GM19468 (cell line): ENCODE measurements around the gene NANOGP8.

ENCODE experiments used
- ATAC-seq: cut with Tn5 transposase; IDR thresholded peaks from one replicate; pipeline ENCODE4 v1.9.1; 2021; ENCODE audit warnings: mild to moderate bottlenecking, moderate library complexity, moderate number of reproducible peaks; ENCODE audit not compliant: unreplicated experiment; ENCODE audit errors: extremely low read depth

NANOGP8 gene

DNA sequence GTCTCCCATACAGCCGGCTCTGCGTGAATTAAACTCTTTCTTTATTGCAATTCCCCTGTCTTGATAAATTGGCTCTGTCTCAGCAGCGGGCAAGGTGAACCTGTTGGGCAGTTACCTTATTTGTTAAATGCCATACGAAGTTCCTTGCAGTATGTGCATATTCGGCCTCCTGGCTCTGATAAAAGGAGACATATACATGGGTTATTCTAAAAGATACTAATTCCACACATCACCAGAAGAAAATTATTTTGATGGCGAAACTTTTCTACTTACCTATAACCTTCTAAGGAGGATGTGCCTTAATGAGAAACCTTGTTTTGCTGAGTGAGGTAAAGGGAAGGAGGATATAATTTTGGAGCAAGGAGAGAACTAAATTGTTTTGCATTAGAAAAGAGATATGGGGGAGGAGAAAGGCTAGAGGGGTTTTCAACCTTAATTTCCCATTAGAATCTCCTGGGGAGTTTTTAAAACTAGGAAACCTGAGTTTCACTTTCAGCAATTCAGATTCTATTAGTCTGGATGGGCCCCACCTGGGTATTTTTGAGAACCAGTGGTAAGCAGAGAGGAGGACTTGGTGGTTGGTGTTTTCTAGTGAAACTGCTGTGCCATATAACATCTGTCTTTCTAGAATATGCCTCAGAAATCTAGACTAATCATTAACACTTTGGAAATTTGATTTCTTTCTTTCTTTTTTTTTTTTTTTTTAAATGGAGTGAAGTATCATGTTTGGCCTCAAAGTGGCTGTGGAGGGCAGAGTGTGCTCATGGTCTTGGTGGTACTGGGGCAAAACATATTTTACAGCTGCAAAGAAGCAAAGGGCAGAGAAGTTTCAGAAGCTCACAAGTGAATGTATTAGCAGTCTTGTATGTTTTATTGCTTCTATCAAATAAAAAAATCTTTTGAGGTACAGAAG, 23.0 kb downstream of the NANOGP8 start:
- ATAC-seq: peak; percentile 27

GRCh38 chr15:35061161-35061824, 23.8 kb downstream of the NANOGP8 start:
- ATAC-seq: no peak

DNA sequence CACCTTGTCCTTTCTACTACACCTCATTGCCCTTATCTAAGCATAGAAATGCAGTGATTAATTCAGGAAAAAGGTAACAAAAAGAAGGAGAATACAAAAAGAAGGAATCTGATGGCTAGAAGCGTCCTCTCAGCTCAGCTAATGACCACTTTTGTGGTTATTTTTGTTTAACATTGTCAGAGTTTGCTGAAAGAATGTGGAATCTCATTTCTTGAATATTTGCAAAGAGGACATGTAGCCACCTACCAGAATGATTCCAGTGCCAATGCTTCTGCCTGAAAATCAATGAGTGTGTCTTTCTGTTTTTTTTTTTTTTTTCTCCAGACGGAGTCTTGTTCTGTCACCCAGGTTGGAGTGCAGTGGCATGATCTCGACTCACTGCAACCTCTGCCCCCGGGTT, 24.5 kb downstream of the NANOGP8 start:
- ATAC-seq: no peak

GRCh38 chr15:35058534-35059054, 26.5 kb downstream of the NANOGP8 start:
- no peak for ATAC-seq

GRCh38 chr15:35055416-35056105, 29.5 kb downstream of the NANOGP8 start:
- no peak for ATAC-seq

- no peak for ATAC-seq
These were observed 30.7 kb downstream of the NANOGP8 start for GRCh38 chr15:35054380-35054779.

GRCh38 chr15:35047996-35048395, 37.1 kb downstream of the NANOGP8 start:
- no peak for ATAC-seq

- ATAC-seq: no peak
These were observed 37.6 kb downstream of the NANOGP8 start for GRCh38 chr15:35047528-35047927.

DNA sequence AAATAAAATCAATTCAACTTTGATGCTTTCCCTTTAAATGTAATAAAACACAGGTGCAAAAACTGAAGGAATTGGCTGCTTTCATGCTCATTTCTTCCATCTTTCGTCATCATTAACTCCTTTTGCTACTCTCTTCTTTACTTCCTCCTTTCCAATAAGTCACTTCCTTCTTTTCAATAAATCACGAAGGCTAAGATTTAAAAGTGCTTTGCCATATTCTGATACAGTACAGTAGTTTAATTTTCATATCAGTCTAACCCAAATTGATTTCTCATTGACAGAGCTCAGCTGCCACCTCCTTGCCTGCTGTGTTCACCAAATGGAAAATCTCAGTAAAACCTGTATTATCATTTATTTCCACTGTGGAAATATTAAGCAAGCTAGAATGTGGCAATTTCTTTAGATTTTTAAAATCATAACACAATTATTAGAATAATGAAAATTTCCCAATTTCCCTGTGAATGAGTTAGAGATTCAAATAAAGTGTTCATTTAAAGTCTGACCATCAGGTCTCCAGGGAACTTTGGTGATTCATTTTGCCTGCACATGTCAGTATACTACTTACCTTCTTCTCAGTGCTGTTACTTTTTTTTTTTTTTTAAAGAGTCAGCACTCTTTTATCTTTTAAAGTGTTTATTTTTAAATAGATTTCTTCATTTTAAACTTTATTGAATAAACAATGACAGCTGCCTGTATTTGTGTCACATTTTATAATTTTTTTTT, 41.6 kb downstream of the NANOGP8 start:
- no peak for ATAC-seq

- no peak for ATAC-seq
These were observed 44.5 kb downstream of the NANOGP8 start for GRCh38 chr15:35040339-35041255.

DNA sequence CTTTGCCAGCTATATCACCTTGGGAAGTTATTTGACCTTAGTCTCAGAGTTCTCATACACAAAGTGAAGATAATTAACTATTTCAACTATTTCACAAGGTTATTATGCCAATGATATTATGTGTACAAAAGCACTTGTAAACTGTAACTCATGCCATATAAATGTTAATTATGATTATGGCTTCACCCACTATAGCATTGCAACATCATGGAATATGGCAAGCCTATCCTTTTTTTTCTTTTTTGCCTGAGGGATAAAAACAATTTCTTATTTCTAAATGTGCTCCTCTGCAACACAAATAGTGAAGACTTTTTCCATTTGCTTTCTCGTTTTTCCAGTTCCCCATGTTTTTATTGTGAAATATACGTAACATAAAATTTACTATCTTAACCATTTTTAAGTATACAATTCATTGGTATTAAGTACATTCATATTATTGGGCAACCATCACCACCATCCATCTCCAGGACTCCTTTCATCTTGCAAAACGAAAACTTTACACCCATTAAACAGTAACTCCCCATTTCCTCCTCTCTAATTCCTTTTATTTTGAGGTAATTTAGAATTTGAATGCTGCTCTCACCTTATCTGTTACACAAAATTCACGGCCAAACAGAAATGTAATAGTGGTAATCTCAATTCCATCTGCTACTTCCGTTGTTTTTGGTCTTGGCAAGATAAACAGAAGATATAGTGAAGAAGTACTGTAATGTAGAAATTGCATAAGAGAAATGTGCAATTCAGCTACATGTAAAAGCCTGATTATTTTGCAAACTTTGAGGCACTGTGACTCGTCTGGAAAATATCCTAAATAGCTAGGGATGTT, 46.3 kb downstream of the NANOGP8 start:
- ATAC-seq: no peak
